RWPE2 (cell line): ENCODE data around the gene AFAP1.

Source experiments
- ATAC-seq: fragments of 200-7000 bp; cut with Tn5 transposase; 3 replicates; pipeline ENCODE4 v1.9.1; 2021; ENCODE audit warnings: low read depth
- DNase-seq: peaks from one replicate; pipeline ENCODE4 v3.0.0-alpha.2; 2020; ENCODE audit warnings: low spot score
- H3K27ac ChIP-seq: fragments of 450-650 bp; 2 replicates; pipeline ENCODE4 v1.5.1; 2017; ENCODE audit warnings: mild to moderate bottlenecking; ENCODE audit not compliant: poor library complexity, severe bottlenecking
- H3K27me3 ChIP-seq: fragments of 250-450 bp; sonication (Bioruptor Pico); 2 replicates; pipeline ENCODE4 v1.5.1; 2021; ENCODE audit warnings: mild to moderate bottlenecking, moderate library complexity; ENCODE audit not compliant: insufficient read depth, poor library complexity, severe bottlenecking
- H3K36me3 ChIP-seq: fragments of 250-450 bp; sonication (Bioruptor Pico); 2 replicates; pipeline ENCODE4 v1.5.1; 2020; ENCODE audit warnings: low read depth, mild to moderate bottlenecking, moderate library complexity
- H3K4me1 ChIP-seq: fragments of 250-450 bp; sonication (Bioruptor Pico); 2 replicates; pipeline ENCODE4 v1.5.1; 2021; ENCODE audit warnings: mild to moderate bottlenecking, moderate library complexity; ENCODE audit not compliant: insufficient read depth, poor library complexity, severe bottlenecking
- H3K4me3 ChIP-seq: fragments of 250-450 bp; sonication (Bioruptor Pico); 2 replicates; pipeline ENCODE4 v1.5.1; 2021; ENCODE audit warnings: mild to moderate bottlenecking, moderate library complexity; ENCODE audit not compliant: severe bottlenecking
- H3K9me3 ChIP-seq: fragments of 250-450 bp; sonication (Bioruptor Pico); 2 replicates; pipeline ENCODE4 v1.5.1; 2021; ENCODE audit warnings: mild to moderate bottlenecking, moderate library complexity; ENCODE audit not compliant: severe bottlenecking
- CTCF ChIP-seq: fragments of 450-650 bp; IDR thresholded peaks from one replicate; pipeline ENCODE4 v1.5.1; 2017; ENCODE audit warnings: mild to moderate bottlenecking, moderate library complexity; ENCODE audit not compliant: poor library complexity, severe bottlenecking

Gene AFAP1

GRCh38 chr4:7744142-7744804 lies 195.4 kb downstream of the AFAP1 start:
- Histone ChIP-seq H3K9me3 (no peaks in the 10 kb centered on the region), H3K4me3 (no peak overlapping the region), H3K36me3 (no peaks in the 10 kb centered on the region), H3K27me3 (no peaks in the 10 kb centered on the region), H3K4me1 (peaks cover 5% of the 10 kb centered on the region), H3K27ac (no peak overlapping the region)
- ATAC-seq, result no peak
- no peak for TF ChIP-seq CTCF
- no peak for DNase-seq

- TF ChIP-seq CTCF, result no peak
- no peaks in the 10 kb centered on the region for H3K9me3 ChIP-seq
- no peak overlapping the region for H3K4me3 ChIP-seq
- no peak overlapping the region for H3K27ac ChIP-seq
- H3K36me3 ChIP-seq, result no peaks in the 10 kb centered on the region
- ATAC-seq (no peak), DNase-seq (no peak)
- H3K27me3 ChIP-seq, result no peaks in the 10 kb centered on the region
- no peaks in the 10 kb centered on the region for H3K4me1 ChIP-seq
These were observed 196.8 kb downstream of the AFAP1 start for GRCh38 chr4:7742807-7743280.

- H3K4me3 ChIP-seq, result no peak overlapping the region
- H3K4me1 ChIP-seq, result no peaks in the 10 kb centered on the region
- no peak for TF ChIP-seq CTCF
- no peaks in the 10 kb centered on the region for H3K27me3 ChIP-seq
- H3K9me3 ChIP-seq, result no peaks in the 10 kb centered on the region
- DNase-seq (no peak), ATAC-seq (no peak)
- H3K27ac ChIP-seq, result no peak overlapping the region
- H3K36me3 ChIP-seq, result no peaks in the 10 kb centered on the region
These were observed 197.5 kb downstream of the AFAP1 start for GRCh38 chr4:7741946-7742806.

- Histone ChIP-seq H3K4me3 (no peak overlapping the region), H3K9me3 (no peaks in the 10 kb centered on the region), H3K36me3 (no peaks in the 10 kb centered on the region), H3K27ac (no peak overlapping the region), H3K27me3 (no peaks in the 10 kb centered on the region), H3K4me1 (no peaks in the 10 kb centered on the region)
- no peak for TF ChIP-seq CTCF
- no peak for ATAC-seq
- DNase-seq, result no peak
These were observed 198.7 kb downstream of the AFAP1 start for GRCh38 chr4:7740866-7741525.
